Measurements from ENCODE around the gene KIF7.
A peak's percentile ranks its signal among the peaks of the same experiment; 100 is the strongest.

Gene KIF7

DNA sequence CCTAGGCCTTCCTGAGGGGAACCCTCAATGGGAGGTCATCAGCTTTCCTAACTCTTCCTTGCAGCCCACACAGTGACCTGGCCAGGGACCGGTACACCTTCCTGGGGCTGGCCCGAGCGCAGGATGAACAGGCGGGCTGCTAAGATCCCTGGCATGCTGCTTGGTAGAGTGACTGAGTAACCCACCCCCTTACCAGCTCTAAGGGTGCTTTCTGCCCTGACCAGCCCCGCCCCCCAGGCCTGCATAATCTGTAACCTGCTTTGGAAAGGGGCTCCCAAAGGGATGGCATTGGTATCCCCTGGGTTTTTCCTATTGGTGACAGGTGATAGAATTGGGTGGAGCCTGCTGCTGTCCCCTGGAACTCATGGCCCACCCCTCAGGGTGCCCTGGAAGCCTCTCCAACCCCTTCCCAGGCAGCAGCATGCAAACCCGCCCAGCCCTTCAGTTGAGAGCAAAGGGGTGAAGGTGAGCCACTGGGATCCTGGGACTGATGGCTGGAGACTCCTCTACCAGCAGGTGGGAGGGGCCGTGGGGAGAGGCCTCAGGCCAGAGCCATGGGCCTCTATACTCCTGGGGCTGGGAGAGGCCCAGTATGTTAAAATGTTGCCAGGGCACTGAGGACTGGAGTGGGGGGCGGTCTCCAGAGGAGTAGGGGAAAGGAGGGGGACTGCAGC is 11.1 kb upstream of the KIF7 start:
- DNase-seq (ENCODE audit: low spot score), result no peak

DNA sequence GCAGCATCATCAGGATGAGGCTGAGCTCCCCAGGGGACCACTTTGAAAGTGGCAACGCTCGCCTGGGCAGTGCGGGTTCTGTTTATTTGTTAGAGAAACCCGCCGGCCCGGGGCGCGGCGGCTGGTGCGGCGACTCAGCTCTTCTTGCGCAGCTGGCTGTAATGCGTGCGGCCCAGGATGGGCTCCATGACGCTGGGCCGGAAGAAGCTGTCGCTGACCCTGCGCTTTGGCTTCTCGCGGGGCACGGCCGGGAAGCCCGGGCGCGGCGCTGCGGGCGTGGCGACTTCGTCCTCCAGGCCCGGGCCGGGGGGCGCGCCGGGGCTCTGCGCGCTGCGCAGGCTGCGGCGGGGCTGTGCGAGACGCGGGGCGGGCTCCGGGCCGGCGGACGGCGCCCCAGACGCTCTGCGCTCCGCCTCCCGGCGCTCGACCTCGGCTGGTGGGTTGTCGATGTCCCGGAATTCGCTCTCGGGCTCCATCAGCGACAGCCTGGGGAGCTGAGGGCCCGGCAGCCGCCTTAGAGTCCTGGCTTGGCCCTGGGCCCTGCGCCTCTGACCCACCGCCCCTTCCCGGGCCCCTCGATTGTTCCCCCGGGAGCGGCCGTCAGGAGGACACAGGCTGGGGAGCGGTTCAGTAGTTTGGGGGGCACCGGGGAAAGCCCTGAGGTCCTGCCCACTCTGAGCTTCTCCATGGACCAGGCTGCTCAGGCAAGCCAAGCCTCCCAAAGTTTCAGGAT is 10.3 kb upstream of the KIF7 start:
- DNase-seq (ENCODE audit: low spot score), result peak; percentile 78
- in situ Hi-C loops (cut with MboI; ENCODE audit: low pct_unique_long_range_greater_than_20kb, low sequenced_read_pairs, unreplicated experiment), result no loop called here
- TF ChIP-seq, protein P1, sequence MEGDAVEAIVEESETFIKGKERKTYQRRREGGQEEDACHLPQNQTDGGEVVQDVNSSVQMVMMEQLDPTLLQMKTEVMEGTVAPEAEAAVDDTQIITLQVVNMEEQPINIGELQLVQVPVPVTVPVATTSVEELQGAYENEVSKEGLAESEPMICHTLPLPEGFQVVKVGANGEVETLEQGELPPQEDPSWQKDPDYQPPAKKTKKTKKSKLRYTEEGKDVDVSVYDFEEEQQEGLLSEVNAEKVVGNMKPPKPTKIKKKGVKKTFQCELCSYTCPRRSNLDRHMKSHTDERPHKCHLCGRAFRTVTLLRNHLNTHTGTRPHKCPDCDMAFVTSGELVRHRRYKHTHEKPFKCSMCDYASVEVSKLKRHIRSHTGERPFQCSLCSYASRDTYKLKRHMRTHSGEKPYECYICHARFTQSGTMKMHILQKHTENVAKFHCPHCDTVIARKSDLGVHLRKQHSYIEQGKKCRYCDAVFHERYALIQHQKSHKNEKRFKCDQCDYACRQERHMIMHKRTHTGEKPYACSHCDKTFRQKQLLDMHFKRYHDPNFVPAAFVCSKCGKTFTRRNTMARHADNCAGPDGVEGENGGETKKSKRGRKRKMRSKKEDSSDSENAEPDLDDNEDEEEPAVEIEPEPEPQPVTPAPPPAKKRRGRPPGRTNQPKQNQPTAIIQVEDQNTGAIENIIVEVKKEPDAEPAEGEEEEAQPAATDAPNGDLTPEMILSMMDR (IDR thresholded peaks at IDR 0.05; ENCODE audit: extremely low read depth, insufficient read depth, missing control alignments), result no peak

More for the DNA sequence above, 11.1 kb upstream of the KIF7 start:
- in situ Hi-C loops (cut with MboI; ENCODE audit: low pct_unique_long_range_greater_than_20kb, low sequenced_read_pairs, unreplicated experiment), result no loop called here
- TF ChIP-seq, protein P1 (IDR thresholded peaks at IDR 0.05; ENCODE audit: extremely low read depth, insufficient read depth, missing control alignments), result no peak

DNA sequence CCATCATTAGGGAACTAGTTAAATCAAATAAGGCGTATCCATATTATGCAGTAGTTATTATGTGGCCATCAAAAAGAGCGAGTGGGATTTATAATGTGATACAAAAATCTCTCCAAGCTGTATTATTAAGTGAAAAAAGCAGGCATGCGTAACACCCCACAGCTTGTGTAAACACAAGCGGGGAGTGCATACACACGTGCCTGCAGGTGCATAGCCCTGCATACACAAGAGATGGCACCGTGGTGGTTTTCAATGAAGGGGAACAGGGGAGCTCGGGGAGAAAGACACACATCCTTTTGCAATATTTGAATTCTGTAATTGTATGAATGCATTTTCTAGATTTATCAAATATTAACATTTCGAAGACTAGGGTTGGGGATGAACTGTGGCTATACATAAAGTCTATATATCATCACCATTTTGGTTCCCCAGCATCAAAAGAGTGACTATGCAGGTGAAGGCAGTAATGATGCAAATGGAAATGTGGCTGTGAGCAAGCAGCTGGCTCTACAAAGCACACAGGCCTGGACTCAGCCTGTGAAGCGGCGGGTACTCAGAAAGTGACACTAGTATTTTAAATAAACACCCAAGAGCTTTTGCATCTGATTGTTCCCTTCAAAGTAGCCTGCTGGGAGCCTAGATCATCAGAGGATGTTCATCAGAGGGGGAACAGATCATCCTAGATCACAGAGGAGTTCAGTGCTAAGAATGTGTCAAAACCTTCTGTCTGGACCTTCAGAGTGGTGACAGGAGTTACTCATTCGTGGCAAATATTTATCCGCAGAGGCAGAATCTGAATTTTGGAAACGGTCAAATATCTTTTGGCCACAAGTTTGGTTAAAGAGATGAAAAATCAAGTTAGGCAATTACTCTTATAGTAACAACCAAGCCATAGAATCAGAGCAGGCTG is 9.4 kb upstream of the KIF7 start:
- TF ChIP-seq, protein P1 (IDR thresholded peaks at IDR 0.05; ENCODE audit: extremely low read depth, insufficient read depth, missing control alignments), result no peak
- no peak for DNase-seq (ENCODE audit: low spot score)

DNA sequence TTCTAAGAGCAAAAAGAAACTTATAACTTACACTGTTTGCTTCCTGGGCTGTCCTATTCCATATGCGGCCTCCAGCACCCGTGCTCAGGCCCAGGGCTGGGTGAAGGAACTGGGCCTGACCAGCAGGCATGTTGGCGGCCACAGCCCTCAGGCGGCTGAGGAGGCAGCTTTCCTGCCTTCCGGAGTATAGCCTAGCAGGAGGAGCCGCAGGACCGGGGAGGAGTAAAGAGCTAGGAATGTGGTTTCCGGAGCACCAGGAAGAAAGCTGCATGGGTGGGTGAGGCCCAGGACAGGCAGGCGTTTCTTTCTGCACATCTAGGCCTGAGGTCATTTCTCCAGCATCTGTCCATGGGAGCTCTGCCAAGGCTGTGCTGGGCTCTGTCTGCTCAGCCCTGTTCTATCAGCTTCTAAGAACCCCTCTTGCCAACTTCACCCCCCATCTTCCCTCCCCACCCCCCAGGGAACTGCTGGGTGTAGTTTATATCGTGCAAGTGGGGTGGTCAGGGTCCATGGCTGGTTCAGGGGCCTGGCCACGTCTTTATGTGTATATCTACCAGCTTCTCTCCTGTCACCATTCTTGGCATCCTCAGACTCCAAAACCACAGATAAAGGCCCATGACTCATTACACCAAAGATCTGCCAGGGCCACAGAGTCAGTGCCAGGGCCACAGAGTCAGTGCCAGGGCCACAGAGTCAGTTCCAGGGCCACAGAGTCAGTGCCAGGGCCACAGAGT is 7.8 kb upstream of the KIF7 start:
- in situ Hi-C loops (cut with MboI; ENCODE audit: low pct_unique_long_range_greater_than_20kb, low sequenced_read_pairs, unreplicated experiment), result no loop called here

More for the DNA sequence above, 9.4 kb upstream of the KIF7 start:
- in situ Hi-C loops (cut with MboI; ENCODE audit: low pct_unique_long_range_greater_than_20kb, low sequenced_read_pairs, unreplicated experiment), result no loop called here

DNA sequence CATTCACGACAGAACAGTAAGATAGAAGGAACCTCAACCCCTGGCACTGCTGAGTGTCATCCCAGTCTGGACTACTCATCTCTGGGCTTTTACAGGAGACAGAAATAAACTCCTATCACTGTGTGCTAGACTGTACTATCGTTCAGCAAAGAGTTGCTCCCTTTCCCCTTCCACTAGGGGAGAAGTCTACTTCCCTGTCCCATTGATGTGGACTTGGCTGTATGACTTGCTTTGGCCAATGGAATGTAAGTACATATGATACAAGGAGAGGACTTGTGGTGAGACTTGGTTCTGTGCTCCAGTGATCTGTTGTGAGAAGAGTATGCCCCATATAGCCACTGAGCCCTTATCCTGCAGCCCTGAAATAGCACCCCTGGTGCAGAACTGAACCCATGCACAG is 5.3 kb upstream of the KIF7 start:
- DNase-seq (ENCODE audit: low spot score), result no peak
- in situ Hi-C loops (cut with MboI; ENCODE audit: low pct_unique_long_range_greater_than_20kb, low sequenced_read_pairs, unreplicated experiment), result no loop called here
- TF ChIP-seq, protein P1 (IDR thresholded peaks at IDR 0.05; ENCODE audit: extremely low read depth, insufficient read depth, missing control alignments), result no peak

More for the DNA sequence above, 7.8 kb upstream of the KIF7 start:
- TF ChIP-seq, protein P1 (IDR thresholded peaks at IDR 0.05; ENCODE audit: extremely low read depth, insufficient read depth, missing control alignments), result no peak
- DNase-seq (ENCODE audit: low spot score), result no peak

DNA sequence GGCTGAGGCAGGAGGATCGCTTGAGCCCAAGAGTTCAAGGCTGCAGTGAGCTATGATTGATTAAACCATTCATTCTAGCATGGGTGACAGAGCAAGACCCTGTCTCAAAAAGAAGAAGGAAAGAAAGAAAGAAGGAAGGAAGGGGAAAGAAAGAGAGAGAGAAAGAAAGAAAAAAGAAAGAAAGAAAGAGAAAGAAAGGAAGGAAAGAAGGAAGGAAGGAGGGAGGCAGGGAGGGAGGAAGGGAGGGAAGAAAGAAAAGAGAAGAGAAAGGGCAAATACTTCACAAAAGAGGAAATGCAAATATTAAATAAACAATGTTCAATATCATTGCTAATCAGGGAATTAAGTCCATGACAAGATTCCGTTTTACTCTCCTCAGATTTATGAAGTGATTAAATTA is 4.0 kb upstream of the KIF7 start:
- in situ Hi-C loops (cut with MboI; ENCODE audit: low pct_unique_long_range_greater_than_20kb, low sequenced_read_pairs, unreplicated experiment), result no loop called here

More for the DNA sequence above, 4.0 kb upstream of the KIF7 start:
- DNase-seq (ENCODE audit: low spot score), result no peak
- TF ChIP-seq, protein P1 (IDR thresholded peaks at IDR 0.05; ENCODE audit: extremely low read depth, insufficient read depth, missing control alignments), result no peak
